HepG2 (cell line): ENCODE results near the gene DNAI4. TPM values are rescaled to one million over a fixed set of nuclear protein-coding genes. Genes with fewer than 3 reads are reported as not detected.

ENCODE experiments used
- ATAC-seq: fragments of 200-7000 bp; cut with Tn5 transposase; 3 replicates; pipeline ENCODE4 v1.9.1; 2020; ENCODE audit warnings: mild to moderate bottlenecking, moderate library complexity
- BruUV-seq: library from RNA; stranded (reverse); fragments of 400-500 nt; replicated peaks from 2 replicates; lab custom pipeline; 2021; lab: Mats Ljungman, UMichigan
- CTCF ChIA-PET: fragments of 300-600 bp; formaldehyde crosslinking; extraction: SDS; loops from one replicate; lab custom pipeline; 2021; ENCODE audit warnings: low total read pairs, inconsistent platforms, low intra/inter-chr PET ratio; lab: Yijun Ruan, JAX
- POLR2A ChIA-PET: fragments of 350-600 bp; sonication (Branson Sonifier 250); formaldehyde crosslinking; loops from one replicate; lab custom pipeline; 2020; ENCODE audit warnings: antibody characterized with exemption, inconsistent platforms; lab: Yijun Ruan, JAX
- DNase-seq: peaks from one replicate; pipeline ENCODE4 v3.0.0-alpha.2; 2015; ENCODE audit warnings: low spot score
- FAIRE-seq: peaks from 3 replicates; lab custom pipeline; 2011; peaks lifted over from hg19 to GRCh38; lab: Jason Lieb, UNC
- H2AFZ ChIP-seq: one replicate; pipeline ENCODE4 v1.6.1; 2011; ENCODE audit warnings: low read length, inconsistent platforms
- H3K27ac ChIP-seq: fragments of 300-600 bp; 3 replicates; pipeline ENCODE4 v1.8.0; 2011; ENCODE audit warnings: mixed run types, mild to moderate bottlenecking, mixed read lengths, low read length, inconsistent platforms; ENCODE audit not compliant: insufficient read depth; ENCODE audit errors: extremely low read length
- H3K27me3 ChIP-seq, 2 experiments: fragments of 200-600 bp in 1 of 2; 2 replicates in 1 of 2; 3 replicates in 1 of 2; pipeline versions ENCODE4 v1.6.0 to v1.8.0; 2011; ENCODE audit warnings: low read length in 2 of 2, mild to moderate bottlenecking in 2 of 2, moderate library complexity in 2 of 2, inconsistent platforms in 1 of 2; ENCODE audit not compliant: insufficient read depth in 2 of 2, control insufficient read depth in 1 of 2
- H3K36me3 ChIP-seq, 2 experiments: fragments of 200-600 bp in 1 of 2; replicated peaks in 1 of 2; 2 replicates in 1 of 2; 3 replicates in 1 of 2; pipeline versions ENCODE4 v1.5.1 to v1.8.0; 2011; ENCODE audit warnings: low read length in 2 of 2, inconsistent platforms in 1 of 2; ENCODE audit not compliant: insufficient read depth in 2 of 2, control insufficient read depth in 1 of 2
- H3K4me1 ChIP-seq: 2 replicates; pipeline ENCODE4 v1.5.1; 2012; ENCODE audit warnings: low read length, inconsistent platforms; ENCODE audit not compliant: insufficient read depth
- H3K4me2 ChIP-seq: 2 replicates; pipeline ENCODE4 v1.6.0; 2011; ENCODE audit warnings: low read depth, low read length, inconsistent platforms
- H3K4me3 ChIP-seq, 3 experiments: fragments of 200-600 bp in 1 of 3; sonication (generic), shearing (Covaris generic) in 1 of 3; replicated peaks in 1 of 3; 2 replicates each; pipeline ENCODE4 v1.5.1; 2011 to 2016; ENCODE audit warnings: low read length in 3 of 3, inconsistent platforms in 2 of 3, low read depth in 2 of 3, mild to moderate bottlenecking in 2 of 3, control low read depth in 1 of 3, mixed read lengths in 1 of 3; ENCODE audit not compliant: insufficient read depth in 1 of 3
- H3K79me2 ChIP-seq: one replicate; pipeline ENCODE4 v1.6.1; 2011; ENCODE audit warnings: low read length, inconsistent platforms; ENCODE audit not compliant: insufficient read depth
- H3K9ac ChIP-seq: 2 replicates; pipeline ENCODE4 v1.6.0; 2011; ENCODE audit warnings: mild to moderate bottlenecking, low read depth, low read length, inconsistent platforms; ENCODE audit not compliant: insufficient read depth
- H3K9me3 ChIP-seq: 2 replicates; pipeline ENCODE4 v1.5.1; 2012; ENCODE audit warnings: mild to moderate bottlenecking, low read length
- H4K20me1 ChIP-seq: 2 replicates; pipeline ENCODE4 v1.6.0; 2011; ENCODE audit warnings: inconsistent platforms, mild to moderate bottlenecking, low read length, moderate library complexity; ENCODE audit not compliant: insufficient read depth
- MEIS1 ChIP-seq: sonication (generic); formaldehyde crosslinking; IDR thresholded peaks from 2 replicates; pipeline ENCODE4 v1.9.0; 2021; ENCODE audit warnings: mild to moderate bottlenecking, missing genetic modification reagents, moderate library complexity, borderline replicate concordance
- SRY ChIP-seq: sonication (generic); formaldehyde crosslinking; IDR thresholded peaks from 2 replicates; pipeline ENCODE4 v1.8.0; 2022; ENCODE audit warnings: mild to moderate bottlenecking, missing genetic modification reagents
- TGIF2 ChIP-seq: IDR thresholded peaks from 2 replicates; pipeline ENCODE4 v1.6.1; 2016; ENCODE audit warnings: control low read depth, missing compliant biosample characterization
- ZKSCAN1 ChIP-seq: fragments of 150-350 bp; IDR thresholded peaks from 2 replicates; pipeline ENCODE4 v1.6.1; 2014; ENCODE audit warnings: low read length
- ZKSCAN8 ChIP-seq: IDR thresholded peaks from 2 replicates; pipeline ENCODE4 v1.6.1; 2016; ENCODE audit warnings: borderline replicate concordance, missing genetic modification reagents, missing compliant biosample characterization
- ZNF605 ChIP-seq: sonication (generic); formaldehyde crosslinking; IDR thresholded peaks from 2 replicates; pipeline ENCODE4 v1.8.0; 2022; ENCODE audit warnings: mild to moderate bottlenecking, missing genetic modification reagents
- ZNF616 ChIP-seq: sonication (generic); formaldehyde crosslinking; IDR thresholded peaks from 2 replicates; pipeline ENCODE4 v1.5.0; 2020; ENCODE audit warnings: low read depth, mild to moderate bottlenecking, missing genetic modification reagents
- WGBS: methylation state at CpG from one replicate; pipeline ENCODE4 v1.1.6; 2017; ENCODE audit warnings: low lambda C conversion rate; 5-methylcytosine and 5-hydroxymethylcytosine counted together
- in situ Hi-C: cut with HindIII; loops from 2 replicates; pipeline ENCODE4 v1.10.0; 2017; ENCODE audit warnings: low pct_unique_long_range_greater_than_20kb; ENCODE audit not compliant: extremely low pct_ligation_motif_present
- intact Hi-C: fragments of 100-400 bp; cut with micrococcal nuclease; formaldehyde crosslinking; loops from one replicate; pipeline ENCODE4 v1.10.0; 2022; ENCODE audit not compliant: unreplicated experiment
- polyA plus RNA-seq, 8 experiments: library from polyadenylated mRNA; depleted of rRNA in 3 of 8; stranded (reverse) in 7 of 8; unstranded in 1 of 8; fragments of >200 nt; fragmentation: Illumina TruSeq in 4 of 8; extraction: Trizol in 4 of 8; gene quantifications; 2 replicates each; pipeline versions ENCODE4 v1.2.1 to v1.2.3, GENCODE V29; 2011 to 2016; ENCODE audit warnings: low read depth in 4 of 8, missing spikeins in 1 of 8, mixed read lengths in 1 of 8; ENCODE audit not compliant: insufficient read depth in 1 of 8
- total RNA-seq, 5 experiments: library from RNA; depleted of rRNA; stranded (reverse); fragments of >200 nt; fragmentation: Illumina TruSeq; extraction: Trizol; gene quantifications; 2 replicates each; pipeline ENCODE4 v1.2.3, GENCODE V29; 2016; ENCODE audit warnings: low read depth in 1 of 5
- TF ChIP-seq, protein P1 (sequence below): sonication (generic); formaldehyde crosslinking; IDR thresholded peaks from 2 replicates; pipeline ENCODE4 v1.4.0; 2020; ENCODE audit warnings: missing genetic modification reagents, borderline replicate concordance
- TF ChIP-seq, protein P2 (sequence below): sonication (generic); formaldehyde crosslinking; conservative IDR thresholded peaks from 2 replicates; pipeline ENCODE4 v1.4.0; 2020; ENCODE audit warnings: missing genetic modification reagents

Gene DNAI4
- total and polyA plus RNA-seq, 2 of the 13 experiments (the other 11 are each of a cell fraction or from before 2014, with no cell fraction given), result 0.04 to 0.08 TPM

DNA sequence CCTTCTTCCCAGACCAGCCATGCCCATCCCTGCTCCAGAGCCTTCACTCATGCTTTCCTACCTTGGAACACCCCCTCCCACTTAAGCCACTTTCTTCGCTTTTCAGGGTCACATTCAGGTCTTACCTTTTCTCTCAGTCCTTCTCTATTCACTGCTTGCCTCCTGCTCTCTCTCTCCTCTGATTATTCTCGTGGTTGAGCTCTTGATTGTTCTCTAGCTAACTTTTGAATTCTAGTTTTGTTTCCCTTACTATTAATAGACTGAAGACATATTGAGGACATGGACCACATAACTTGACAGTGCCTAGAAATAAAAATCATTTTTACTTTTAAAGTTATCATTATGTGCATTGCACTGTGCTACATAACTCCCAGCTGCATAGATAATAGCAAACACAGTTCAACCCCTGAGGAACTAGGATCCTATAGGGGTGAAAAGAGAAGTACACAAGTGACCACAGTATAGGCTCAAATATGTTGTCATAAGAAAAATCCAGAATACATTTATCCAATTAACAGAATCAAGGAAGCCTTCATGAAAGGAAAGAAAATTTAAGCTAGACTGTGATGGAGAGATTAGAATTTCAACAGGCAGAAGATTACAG is 145.1 kb downstream of the DNAI4 start:
- WGBS, result 8% methylated on average over 2 of the region's 2 CpGs
- POLR2A ChIA-PET, result no interaction called here
- no peak overlapping the region for H3K4me2 ChIP-seq
- no peak for DNase-seq
- BruUV-seq, result no TSS peak
- FAIRE-seq, result no peak
- no peaks in the 10 kb centered on the region for H3K4me1 ChIP-seq
- in situ Hi-C loops (no loop called here), intact Hi-C loops (no loop called here)
- H3K9ac ChIP-seq, result no peak overlapping the region
- TF ChIP-seq ZKSCAN8 (CRISPR knock-in tag) (no peak), ZNF616 (CRISPR knock-in tag) (no peak), ZNF605 (CRISPR knock-in tag) (no peak), ZKSCAN1 (no peak), MEIS1 (no peak), SRY (CRISPR knock-in tag) (no peak), TGIF2 (no peak)
- TF ChIP-seq, protein P1, sequence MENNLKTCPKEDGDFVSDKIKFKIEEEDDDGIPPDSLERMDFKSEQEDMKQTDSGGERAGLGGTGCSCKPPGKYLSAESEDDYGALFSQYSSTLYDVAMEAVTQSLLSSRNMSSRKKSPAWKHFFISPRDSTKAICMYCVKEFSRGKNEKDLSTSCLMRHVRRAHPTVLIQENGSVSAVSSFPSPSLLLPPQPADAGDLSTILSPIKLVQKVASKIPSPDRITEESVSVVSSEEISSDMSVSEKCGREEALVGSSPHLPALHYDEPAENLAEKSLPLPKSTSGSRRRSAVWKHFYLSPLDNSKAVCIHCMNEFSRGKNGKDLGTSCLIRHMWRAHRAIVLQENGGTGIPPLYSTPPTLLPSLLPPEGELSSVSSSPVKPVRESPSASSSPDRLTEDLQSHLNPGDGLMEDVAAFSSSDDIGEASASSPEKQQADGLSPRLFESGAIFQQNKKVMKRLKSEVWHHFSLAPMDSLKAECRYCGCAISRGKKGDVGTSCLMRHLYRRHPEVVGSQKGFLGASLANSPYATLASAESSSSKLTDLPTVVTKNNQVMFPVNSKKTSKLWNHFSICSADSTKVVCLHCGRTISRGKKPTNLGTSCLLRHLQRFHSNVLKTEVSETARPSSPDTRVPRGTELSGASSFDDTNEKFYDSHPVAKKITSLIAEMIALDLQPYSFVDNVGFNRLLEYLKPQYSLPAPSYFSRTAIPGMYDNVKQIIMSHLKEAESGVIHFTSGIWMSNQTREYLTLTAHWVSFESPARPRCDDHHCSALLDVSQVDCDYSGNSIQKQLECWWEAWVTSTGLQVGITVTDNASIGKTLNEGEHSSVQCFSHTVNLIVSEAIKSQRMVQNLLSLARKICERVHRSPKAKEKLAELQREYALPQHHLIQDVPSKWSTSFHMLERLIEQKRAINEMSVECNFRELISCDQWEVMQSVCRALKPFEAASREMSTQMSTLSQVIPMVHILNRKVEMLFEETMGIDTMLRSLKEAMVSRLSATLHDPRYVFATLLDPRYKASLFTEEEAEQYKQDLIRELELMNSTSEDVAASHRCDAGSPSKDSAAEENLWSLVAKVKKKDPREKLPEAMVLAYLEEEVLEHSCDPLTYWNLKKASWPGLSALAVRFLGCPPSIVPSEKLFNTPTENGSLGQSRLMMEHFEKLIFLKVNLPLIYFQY (CRISPR knock-in tag), result no peak
- TF ChIP-seq, protein P2, sequence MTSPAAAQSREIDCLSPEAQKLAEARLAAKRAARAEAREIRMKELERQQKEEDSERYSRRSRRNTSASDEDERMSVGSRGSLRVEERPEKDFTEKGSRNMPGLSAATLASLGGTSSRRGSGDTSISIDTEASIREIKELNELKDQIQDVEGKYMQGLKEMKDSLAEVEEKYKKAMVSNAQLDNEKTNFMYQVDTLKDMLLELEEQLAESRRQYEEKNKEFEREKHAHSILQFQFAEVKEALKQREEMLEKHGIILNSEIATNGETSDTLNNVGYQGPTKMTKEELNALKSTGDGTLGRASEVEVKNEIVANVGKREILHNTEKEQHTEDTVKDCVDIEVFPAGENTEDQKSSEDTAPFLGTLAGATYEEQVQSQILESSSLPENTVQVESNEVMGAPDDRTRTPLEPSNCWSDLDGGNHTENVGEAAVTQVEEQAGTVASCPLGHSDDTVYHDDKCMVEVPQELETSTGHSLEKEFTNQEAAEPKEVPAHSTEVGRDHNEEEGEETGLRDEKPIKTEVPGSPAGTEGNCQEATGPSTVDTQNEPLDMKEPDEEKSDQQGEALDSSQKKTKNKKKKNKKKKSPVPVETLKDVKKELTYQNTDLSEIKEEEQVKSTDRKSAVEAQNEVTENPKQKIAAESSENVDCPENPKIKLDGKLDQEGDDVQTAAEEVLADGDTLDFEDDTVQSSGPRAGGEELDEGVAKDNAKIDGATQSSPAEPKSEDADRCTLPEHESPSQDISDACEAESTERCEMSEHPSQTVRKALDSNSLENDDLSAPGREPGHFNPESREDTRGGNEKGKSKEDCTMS (CRISPR knock-in tag), result no peak
- no peak for ATAC-seq
- H3K27me3 ChIP-seq, result no peaks in the 10 kb centered on the region
- no peaks in the 10 kb centered on the region for H3K79me2 ChIP-seq
- CTCF ChIA-PET, result no interaction called here
- H3K4me3 ChIP-seq, result no peak overlapping the region
- no peaks in the 10 kb centered on the region for H3K9me3 ChIP-seq
- H2AFZ ChIP-seq, result no peak overlapping the region
- no peak overlapping the region for H3K27ac ChIP-seq
- no peaks in the 10 kb centered on the region for H3K36me3 ChIP-seq
- H4K20me1 ChIP-seq, result no peaks in the 10 kb centered on the region
